NAMALWA (cell line): ENCODE measurements around the gene SPRN.
"Not testable (repeated sequence)": the region's sequence is repeated elsewhere in the genome, so short reads cannot be mapped to it uniquely, and the experiment has no call there.

Source experiments
- DNase-seq: peaks from one replicate; pipeline ENCODE4 v3.0.0-alpha.2; 2015; ENCODE audit warnings: low spot score

Gene SPRN, protein sequence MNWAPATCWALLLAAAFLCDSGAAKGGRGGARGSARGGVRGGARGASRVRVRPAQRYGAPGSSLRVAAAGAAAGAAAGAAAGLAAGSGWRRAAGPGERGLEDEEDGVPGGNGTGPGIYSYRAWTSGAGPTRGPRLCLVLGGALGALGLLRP

DNA sequence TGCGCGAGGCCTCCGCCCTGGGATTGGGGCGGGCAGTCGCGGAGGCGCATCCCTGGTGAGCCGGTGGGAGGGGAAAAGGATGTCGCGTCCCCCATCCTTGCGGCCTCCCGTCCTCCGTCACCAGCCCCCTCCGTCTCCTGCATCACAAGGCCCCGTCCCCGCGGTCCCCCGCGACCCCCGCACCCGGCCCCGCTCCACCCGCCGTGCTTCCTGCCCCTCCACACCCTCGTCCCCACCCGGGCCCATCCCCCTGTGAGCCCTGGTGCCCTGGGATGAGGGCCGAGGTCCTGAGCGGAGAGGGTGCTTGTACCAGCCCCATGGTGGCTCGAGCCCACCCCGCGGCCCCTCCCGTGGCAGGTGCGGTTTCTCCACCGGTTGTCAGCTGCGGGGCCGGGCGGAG, at the start of gene SPRN:
Gene SPRN, minus strand, starts transcription at position 25 of the 400 bp plus-strand sequence. CDS start 944 bp downstream, outside the sequence.
- not testable (repeated sequence) for DNase-seq

DNA sequence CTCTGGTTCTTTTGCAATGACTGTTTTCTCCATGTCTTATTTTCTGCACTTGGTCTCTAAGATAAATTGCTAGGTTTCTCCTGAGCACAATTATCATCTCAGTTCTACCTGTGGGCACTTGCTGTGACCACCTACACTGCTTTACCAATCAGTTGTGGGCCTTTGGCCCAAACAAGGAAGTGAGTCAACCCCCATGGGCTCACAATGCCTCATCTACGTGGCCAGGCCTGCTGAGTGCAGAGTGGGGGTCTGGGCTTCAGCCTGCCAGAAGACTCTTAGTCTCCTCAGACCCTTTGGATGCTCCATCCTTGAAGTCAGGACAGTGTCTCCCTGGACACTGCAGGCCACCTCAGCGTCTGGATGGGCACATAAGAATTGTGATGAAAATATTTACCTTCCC, 49.6 kb upstream of the SPRN start:
- no peak for DNase-seq

DNA sequence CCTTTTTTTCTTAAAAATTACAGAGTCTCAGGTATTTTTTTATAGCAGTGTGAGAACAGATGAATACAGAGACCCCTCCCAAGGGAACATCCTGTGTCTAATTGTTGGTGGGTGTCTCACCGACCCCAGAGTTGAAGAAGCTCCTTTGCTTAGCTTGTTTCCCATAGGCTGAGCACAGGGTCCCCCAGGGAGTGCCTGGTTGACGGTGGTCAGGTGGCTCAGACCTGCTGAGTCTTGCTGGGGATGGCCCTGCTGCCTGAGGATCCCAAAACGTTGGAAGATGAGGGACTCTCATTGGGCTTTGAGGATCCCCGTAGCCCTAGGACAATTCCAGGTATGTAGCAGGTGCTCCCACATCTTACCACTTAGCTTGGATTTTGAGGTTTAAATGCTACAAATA, 48.8 kb upstream of the SPRN start:
- DNase-seq, result no peak

DNA sequence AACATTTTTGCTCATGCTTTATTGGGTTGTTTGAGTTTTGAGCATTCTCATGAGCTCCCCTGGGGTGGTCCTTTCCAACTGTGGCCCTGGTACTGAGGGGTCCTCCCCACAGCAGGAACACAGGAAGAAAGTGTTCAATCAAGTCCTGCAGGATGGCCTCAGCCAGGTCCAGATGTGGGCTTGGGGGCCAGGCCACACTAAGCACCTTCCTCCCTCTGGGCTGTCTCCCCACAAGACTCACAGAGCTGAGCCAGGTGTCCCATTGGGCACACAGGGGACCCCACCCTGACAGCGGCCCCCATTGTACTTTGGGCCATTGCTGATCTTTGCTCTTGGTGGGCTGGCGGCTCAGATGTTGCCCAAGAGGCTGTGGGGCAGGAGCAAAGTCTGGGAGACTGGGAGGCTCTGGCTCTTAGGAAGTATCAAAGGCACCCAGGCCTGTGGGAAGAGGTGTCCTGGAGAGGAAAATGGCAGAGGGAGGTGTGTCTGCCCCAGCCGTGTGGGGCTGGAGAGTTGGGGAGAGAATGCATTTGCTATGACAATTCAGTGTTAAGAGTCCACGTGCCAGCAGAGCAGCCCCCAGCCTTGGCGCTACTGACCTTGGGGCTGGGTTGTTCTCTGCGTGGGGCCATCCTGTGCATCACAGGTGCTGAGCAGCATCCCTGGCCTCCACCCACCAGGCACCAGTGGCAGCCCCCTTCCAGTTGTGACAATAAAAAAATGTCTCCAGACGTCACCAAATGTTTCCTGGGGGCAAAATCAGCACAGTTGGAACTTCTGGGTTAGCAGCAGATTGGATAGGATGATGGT, 47.1 kb upstream of the SPRN start:
- DNase-seq, result no peak

DNA sequence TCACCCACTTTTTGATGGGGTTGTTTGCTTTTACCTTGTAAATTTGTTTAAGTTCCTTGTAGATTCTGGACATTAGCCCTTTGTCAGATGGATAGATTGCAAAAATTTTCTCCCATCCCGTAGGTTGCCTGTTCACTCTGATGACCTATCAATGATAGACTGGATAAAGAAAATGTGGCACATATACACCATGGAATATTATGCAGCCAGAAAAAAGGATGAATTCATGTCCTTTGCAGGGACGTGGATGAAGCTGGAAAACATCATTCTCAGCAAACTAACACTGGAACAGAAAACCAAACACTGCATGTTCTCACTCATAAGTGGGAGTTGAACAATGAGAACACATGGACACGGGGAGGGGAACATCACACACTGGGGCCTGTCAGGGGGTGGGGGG, 44.8 kb upstream of the SPRN start:
- DNase-seq, result not testable (repeated sequence)

DNA sequence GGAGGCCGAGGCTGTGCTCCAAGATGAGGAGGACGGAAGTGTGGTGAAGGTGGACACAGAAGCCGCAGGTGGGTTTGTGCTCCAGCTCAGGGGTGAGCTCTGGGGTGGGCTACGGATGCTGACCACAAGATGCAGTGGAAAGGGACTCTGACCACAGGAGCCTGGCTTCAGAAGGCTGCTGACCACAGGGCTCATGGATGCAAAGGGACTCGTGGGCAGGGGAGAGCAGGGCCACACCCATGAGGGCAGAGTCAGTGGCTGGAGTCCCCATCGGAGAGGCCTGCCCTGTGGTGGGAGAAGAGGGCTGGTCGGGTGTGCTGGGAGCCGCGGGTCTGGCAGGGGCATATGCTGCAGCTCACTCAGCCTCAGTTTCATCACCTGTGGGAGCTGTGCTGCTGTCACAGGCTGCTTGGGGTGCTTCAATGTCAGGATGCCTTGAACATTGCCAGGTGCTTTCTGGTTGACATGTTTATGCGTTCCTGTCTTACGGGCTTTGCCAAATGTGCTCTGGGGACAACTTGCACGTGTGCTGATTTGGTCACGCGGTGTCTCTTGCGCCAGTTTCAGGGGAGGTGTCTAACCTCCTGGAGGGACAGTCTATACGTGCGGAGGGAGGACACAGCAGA, 43.0 kb upstream of the SPRN start:
- no peak for DNase-seq

DNA sequence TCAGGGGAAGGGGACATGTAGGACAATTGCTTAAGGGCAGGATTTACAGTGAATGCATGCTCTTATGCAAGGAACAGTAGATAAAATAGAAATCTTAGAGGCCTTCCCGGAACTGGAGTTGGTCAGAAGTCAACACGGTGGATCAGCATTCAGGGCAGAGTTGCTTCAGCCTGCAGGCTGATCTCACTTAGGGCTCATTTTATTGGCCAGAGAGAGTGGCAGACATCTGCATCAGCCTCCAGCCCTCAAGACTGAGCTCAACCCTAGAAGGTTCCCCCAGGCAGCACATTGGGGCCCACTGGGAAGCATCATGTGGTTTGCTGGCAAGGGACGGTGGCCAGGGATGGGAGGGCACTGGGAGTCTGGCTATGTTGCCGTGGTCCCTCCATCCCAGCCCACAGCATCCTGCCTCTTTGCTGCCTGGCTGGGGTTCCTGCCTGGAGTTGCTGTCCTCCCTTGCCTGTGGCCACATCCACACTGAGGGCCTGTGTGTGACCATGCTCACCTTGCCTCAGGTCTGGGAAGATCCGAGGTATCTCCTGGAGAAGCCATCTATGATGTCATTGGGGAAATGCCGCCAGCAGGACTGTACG, 42.4 kb upstream of the SPRN start:
- DNase-seq, result no peak

DNA sequence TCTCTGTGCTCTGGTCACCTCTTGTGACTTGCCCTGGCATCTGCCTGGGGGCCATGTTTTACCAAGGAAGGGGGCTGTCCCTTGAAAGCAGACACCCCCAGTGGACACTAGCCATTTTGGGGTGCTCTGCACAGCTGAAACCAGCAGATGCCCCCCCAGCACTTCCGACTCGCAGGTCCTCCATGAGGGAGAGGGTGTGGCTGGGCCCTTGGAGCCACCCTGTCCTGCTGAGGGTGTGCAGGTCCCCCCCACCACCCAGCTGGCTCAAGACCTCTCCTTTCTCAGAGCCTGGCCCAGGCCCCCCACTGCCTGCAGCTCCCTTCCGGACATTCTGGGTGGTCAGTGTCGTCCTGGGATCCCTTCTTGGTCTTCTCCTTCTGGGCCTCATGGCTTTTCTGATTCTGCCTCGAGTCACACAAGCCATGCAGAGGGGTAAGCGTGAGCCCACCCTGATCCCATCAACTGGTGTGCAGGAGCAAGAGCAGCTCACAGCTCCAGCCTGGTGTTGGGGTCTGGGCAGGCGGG, 41.6 kb upstream of the SPRN start:
- DNase-seq, result no peak

DNA sequence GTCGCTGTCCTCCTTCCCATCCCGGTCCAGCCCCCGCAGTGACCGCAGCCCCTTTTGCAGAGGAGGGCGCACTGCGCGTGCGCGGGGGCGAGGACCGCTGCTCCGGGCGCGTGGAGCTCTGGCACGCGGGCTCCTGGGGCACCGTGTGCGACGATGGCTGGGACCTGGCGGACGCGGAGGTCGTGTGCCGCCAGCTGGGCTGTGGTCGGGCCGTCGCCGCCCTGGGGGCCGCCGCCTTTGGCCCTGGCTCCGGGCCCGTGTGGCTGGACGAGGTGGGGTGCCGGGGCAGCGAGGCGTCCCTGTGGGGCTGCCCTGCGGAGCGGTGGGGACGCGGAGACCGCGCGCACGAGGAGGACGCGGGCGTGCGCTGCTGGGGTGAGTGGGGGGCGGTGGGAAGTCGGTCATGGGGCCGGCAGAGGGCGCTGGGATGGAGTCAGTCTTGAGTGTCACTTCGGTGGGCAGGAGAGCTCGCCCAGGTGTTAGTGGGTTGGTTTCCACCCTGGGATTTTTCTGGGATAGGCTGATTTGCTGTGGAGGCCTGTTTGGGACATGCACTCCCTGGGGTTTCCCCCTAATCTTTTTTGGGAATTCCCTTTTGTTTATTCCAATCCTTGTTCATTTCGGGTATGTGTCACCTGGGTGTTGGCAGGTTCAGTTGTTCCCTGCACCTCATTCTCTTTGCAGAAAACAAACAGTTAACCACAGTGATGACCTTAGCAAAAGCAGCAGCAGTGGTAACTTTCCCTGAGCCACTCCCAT, 40.9 kb upstream of the SPRN start:
- no peak for DNase-seq

DNA sequence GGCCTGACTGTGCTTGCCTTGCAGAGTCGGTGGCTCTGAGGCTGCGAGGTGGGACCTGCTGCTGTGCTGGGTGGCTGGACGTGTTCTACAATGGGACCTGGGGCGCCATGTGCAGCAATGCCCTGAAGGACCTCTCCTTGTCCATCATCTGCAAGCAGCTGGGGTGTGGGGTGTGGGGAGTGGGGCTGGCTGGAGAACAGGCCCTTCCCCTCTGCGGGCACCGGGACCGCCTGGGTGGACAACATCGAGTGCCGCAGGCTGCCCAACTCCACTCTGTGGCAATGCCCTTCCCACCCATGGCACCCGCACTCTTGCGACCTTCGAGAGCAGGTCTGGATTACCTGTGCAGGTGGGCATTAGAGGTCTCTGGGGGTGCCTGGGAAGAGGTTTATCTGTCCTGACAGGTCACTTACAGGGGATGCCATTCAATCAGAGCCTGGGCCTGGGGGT, 40.2 kb upstream of the SPRN start:
- no peak for DNase-seq

DNA sequence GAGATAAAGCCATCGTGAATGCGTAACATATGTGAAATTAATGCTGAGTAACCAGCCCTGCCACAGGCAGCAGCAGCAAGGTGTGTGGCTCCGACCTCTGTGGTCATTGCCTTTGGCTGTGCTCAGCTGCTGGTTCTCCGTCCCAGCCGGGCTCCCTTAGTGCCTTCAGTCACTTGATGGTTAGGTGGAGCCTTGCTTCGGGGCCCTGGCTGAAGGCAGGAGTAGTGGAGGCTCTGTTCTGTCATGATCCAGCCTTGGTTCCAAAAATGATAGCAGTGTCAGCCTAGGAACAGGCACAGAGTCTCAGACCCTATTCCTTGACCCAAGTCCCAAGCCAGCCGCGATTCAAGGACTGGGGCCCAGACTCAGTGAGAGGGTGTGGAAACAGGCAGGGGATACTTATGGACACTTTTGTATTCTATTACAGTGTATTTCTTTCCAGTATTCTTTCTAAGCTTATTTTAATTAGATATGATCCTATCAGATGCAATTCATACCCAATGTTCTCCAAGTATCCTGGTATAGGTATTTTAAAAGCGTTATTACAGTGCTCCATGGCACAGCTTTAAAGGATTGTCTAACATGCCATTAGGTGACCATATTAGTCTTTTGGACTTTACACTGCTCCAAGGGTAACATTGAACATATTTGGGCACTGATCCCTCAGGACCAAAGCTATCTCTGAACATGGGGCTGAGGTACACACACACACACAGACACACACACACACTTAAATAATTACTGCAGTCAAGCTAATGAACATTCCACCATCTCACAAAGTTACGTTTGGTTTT, 38.3 kb upstream of the SPRN start:
- DNase-seq, result no peak

DNA sequence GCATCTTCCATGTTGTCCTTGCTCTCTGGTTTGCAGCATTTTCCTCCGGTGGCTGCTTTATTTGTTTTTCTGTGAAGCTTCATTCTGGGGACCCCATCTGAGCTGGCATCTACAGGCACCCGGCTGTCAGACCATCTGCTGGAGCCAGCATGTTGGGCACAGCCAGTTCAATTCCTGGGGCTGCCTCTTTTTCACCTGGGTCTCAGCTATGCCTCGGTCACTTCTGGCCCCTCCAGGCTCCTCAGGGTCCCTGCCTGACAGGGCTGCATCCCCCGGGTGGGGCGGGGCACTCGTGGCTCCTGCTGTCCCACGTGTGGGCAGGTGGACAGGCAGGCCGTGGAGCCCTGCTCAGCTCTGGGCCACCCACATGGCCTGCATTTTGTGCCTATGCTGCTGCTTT, 37.4 kb upstream of the SPRN start:
- no peak for DNase-seq

DNA sequence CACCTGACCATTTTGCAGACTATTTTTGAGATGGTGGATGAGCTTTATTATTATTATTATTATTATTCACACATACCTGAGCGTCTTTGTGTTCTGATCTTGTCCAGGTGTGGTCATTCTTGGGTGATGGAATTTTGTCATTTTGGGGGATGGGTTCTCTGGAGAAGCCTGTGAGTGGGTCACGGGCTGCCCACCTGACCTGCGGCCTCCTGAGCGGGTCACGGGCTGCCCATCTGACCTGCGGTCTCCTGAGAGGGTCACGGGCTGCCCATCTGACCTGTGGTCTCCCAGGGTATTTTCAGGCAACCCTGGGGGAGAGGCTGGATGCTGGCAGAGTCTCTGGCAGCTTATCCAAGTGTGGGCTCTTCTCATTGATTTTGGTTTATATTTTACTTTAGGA, 36.6 kb upstream of the SPRN start:
- DNase-seq, result no peak

DNA sequence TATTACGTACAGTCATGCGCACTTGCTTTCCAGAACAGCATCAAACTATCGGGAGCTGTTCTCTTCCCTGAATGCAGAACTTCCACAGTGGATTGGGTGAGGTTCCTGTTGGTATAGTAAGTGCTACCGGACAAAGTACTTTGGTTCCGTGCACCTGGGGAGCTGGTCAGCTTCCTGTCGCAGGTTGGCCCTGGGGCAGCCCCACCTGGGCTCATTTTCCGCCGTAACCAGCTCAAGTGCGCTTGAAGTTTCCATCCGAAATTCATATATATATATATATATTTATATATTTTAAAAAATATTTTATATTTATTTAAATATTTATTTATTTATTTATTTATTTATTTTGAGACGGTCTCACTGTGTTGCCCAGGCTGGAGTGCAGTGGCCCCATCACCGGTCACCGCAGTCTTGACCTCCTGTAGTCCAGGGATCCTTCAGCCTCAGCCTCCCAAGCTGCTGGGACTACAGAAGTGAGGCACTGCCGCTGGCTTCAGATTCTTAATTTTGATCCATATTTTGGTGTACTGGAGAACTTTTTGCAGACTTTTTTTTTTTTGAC, 35.9 kb upstream of the SPRN start:
- no peak for DNase-seq

DNA sequence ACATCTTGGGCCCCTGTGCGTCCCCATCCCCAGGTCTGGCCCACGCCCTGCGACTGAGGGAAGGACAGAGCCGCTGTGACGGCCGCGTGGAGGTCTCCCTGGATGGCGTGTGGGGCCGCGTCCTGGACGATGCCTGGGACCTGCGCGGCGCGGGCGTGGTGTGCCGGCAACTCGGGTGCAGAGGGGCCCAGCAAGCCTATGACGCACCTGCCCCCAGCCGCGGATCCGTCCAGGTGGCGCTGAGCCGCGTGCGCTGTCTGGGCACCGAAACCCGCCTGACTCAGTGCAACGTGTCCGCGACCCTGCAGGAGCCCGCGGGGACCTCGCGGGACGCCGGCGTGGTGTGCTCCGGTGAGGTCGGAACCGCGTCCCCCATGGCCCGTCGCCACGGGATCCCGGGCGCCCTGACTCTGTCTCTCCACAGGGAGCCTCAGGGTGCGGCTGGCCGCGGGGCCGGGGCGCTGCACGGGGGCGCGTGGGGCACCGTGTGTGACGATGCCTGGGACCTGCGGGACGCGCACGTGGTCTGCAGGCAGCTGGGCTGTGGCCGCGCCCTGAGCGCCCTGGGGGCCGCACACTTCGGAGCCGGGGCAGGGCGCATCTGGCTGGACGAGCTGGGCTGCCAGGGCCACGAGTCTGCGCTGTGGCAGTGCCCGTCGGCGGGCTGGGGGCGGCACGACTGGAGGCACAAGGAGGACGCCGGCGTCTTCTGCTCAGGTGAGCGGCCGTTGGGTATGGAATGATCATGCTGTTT, 35.2 kb upstream of the SPRN start:
- DNase-seq, result no peak

DNA sequence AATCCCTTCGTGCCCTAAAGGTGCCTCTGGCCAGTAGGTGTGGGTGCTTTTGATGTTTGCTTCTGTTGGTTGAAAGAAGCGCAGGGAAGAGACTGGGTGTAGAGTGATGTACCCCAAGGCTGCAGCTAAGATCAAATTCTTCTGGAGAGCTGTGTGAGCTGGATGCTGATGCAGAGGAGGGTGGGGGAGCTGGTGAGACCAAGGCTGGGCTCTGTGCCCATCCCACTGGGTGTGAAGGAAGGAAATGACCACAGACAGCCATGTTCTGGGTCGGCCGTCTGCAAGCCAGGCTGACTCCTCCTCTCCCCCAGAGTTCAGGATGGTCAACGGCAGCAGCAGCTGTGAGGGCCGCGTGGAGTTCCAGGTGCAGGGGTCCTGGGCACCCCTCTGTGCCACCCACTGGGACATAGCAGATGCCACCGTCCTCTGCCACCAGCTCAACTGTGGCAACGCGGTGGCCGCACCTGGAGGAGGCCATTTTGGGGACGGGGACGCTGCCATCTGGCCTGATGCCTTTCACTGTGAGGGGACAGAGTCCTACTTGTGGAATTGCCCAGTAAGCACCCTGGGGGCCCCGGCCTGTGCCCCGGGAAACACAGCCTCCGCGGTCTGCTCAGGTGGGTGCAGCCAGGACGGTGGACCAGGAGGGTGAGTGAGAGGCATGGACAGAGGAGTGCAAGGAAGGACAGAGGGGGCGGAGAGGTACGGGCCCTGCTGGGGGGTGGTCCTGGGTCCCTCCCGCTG, 34.5 kb upstream of the SPRN start:
- DNase-seq, result no peak

DNA sequence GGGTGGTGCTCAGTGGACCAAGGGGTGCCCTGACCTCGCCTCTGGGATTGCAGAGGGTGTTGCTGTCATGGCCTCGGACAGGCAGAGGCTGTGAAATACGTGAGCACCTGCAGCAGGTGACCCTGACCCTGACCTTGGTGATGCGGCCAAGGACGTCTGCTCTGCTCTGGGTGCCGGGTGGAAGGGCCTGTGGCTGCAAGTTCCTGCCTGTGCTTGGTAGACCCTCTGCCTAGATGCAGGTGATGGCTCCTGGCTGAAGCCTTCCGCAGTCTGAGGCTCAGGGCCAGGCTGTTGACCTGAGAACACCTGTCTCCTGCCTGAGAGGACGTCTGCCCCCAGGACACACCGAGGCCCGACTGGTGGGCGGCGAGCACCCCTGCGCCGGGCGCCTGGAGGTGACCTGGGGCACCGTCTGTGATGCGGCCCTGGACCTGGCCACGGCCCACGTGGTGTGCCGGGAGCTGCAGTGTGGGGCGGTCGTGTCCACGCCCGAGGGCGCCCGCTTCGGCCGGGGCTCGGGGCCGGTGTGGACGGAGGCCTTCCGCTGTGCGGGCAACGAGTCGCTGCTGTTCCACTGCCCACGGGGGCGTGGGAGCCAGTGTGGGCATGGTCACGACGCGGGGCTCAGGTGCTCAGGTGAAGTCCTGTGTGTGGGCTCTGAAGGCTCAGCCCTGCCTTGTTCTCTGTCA, 33.7 kb upstream of the SPRN start:
- no peak for DNase-seq

DNA sequence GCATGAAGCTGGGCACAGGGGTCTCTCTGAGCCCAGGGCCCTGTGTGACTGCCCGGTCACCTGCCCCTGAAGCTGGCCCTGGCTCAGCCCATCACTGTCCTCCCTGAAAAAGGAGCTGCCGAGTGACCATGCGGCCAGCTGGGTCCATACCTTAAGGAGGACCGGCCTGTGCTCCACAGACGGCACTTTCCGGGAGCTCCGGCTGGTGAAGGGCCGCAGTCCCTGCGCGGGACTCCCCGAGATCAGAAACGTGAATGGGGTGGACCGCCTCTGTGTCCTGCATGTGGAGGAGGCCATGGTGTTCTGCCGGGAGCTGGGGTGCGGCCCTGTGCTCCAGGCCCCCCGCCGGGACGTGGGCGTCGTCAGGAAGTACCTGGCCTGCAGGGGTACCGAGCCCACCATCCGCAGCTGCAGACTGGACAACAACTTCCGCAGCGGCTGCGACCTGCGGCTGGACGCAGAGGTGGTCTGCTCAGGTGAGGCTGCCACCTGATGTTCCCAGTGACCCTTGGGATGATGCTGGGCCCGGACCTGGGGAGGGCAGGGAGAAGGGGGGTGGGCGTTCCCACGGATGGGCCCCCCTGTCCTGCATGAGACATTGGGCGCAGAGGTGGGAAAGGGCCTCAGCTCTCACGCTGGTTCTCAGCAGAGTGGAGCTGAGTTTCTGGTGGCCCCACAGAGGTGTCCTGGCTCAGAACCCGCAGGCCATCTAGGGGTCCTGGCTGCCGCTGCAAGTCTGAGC, 32.8 kb upstream of the SPRN start:
- DNase-seq, result no peak
